HFF-Myc (cell line): ENCODE results near the gene KREMEN2.
A peak's percentile ranks its signal among the peaks of the same experiment; 100 is the strongest.

Experiments used
- DNase-seq: peaks from one replicate; pipeline ENCODE4 v3.0.0-alpha.2; 2011; ENCODE audit warnings: low read depth; ENCODE audit errors: extremely low read depth
- H3K4me3 ChIP-seq: replicated peaks from 2 replicates; pipeline ENCODE4 v1.5.1; 2011; ENCODE audit warnings: low read depth, mild to moderate bottlenecking, control low read depth, low read length
- TF ChIP-seq, protein P1 (sequence below): IDR thresholded peaks from 2 replicates; pipeline ENCODE4 v1.5.1; 2012; ENCODE audit warnings: mild to moderate bottlenecking, low read depth, low read length, control low read depth; ENCODE audit errors: missing control alignments

The KREMEN2 gene

DNA sequence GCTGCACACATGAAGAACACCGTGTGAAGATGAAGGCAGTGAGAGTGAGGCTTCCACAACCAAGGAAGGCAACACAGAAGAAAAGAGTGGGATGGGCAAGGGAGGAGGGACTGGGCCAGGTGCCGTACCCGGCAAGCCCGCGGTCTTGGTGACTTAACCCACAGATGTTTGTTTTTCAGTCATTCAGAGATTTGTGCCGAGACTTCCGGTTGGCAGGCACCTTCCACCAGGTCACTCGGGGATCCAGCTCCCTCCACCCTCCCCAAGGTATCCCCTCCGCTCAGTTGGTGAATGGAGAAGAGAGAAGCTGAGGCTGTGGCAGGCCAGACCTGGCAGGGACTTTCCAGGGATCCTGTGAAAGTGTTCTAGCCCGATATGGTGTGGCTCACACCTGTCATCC, 4.9 kb upstream of the KREMEN2 start:
- TF ChIP-seq, protein P1, sequence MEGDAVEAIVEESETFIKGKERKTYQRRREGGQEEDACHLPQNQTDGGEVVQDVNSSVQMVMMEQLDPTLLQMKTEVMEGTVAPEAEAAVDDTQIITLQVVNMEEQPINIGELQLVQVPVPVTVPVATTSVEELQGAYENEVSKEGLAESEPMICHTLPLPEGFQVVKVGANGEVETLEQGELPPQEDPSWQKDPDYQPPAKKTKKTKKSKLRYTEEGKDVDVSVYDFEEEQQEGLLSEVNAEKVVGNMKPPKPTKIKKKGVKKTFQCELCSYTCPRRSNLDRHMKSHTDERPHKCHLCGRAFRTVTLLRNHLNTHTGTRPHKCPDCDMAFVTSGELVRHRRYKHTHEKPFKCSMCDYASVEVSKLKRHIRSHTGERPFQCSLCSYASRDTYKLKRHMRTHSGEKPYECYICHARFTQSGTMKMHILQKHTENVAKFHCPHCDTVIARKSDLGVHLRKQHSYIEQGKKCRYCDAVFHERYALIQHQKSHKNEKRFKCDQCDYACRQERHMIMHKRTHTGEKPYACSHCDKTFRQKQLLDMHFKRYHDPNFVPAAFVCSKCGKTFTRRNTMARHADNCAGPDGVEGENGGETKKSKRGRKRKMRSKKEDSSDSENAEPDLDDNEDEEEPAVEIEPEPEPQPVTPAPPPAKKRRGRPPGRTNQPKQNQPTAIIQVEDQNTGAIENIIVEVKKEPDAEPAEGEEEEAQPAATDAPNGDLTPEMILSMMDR, result no peak
- DNase-seq, result no peak
- no peak overlapping the region for H3K4me3 ChIP-seq

DNA sequence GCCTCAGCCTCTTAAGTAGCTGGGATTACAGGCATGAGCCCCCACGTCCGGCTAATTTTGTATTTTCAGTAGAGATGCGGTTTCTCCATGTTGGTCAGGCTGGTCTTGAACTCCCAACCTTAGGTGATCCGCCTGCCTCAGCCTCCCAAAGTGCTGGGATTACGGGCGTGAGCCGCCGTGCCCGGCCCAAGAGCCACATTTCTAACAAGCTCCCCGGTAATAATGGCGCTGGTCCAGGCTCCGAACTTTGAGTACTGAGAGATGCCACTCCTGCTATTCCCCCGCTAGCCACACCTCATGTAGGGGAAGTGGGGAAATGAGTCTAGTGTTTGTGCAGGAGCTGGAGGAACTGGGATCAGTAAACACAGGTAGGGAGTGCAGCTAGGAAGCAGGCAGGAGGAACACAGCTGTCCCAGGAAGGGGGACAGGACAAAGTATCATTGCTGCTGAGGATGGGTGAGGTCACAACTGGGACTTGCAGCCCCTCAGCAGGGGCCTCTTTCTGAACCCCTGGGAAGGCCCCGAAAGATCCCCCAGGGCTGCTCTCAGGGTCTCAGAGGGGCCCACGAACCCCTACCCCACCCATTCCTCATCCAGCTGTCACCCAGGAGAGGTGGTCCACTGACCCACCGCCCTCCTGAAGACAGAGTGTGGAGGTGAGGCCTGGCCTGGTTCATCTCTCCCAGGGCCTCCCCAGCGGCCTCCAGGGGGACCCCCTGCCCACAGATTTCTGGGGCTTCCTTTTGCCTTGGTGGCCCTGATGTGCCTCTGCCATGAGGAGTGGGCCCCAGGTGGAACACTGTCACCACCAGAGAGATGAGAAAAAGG, 3.7 kb upstream of the KREMEN2 start:
- TF ChIP-seq, protein P1, result no peak
- no peak overlapping the region for H3K4me3 ChIP-seq
- no peak for DNase-seq

DNA sequence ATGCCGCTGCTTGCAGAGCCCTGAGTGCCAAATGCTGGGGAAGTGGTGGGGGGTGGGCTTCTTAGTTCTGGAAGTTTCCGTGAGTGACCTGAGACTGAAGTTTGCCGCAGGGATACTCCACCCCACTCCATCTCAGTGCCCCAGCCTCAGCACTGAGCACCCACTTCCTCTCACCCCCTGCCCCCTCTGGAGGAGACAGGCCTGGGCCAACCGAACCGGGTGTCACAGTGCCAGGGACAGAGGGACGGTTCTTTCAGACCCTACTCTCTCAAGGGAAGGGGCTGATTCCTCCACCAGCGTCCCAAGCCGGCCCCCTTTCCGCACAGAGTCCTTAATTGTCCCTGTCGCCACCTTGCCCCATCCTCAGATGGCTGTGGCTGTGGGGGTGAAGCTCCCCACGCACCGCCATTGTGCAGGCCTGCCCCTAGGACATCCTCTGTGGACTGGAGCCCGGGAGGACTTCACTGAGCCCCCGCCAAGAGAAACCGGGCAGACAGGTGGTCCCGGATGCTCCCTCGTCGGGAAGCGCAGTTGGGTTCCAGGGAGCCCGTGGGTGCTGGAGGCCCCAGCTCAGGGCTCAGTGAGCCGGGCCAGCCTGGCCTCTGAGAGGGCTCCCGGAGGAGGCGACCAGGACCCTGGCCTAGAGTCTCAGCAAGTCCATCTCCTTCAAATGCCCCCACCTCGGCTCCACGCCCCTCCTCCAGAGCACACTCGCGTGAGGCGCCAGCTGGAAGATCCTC, 1.6 kb upstream of the KREMEN2 start:
- no peak overlapping the region for H3K4me3 ChIP-seq
- DNase-seq, result no peak
- TF ChIP-seq, protein P1, result no peak

DNA sequence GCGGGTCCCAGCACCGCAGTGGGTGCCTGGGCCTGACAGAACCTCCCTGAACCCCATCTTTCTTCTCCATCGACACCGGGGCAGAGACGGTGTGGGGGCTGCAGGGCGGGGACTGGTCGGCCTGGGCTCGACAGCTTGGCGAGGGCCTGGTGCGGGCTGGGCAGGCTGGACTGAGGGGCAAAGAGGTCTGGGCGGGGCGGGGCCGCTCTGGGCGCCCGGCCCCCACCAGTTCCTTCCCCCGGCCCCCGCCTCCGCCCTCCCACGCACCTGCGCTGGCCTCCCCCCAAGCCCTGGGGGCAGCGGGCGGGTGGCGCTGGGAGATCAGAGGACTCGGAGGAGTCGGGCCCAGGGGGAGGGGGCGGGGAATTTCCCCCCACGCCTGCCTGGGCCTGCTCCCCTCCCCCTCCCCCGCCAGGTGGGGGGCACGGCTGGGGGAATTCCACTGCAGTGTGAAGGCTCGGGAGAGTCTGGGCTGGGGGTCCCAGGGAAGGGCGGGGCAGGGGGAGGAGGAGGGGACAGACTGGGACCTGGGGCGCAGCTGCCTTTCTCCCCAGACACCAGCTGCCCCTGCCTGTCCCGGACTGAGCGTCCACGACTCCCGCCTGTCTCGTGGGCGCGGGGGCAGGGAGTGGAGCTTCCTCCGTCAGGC, 877 bp upstream of the KREMEN2 start:
- peak overlapping the region; percentile 36 for H3K4me3 ChIP-seq
- TF ChIP-seq, protein P1, result no peak
- DNase-seq, result no peak

DNA sequence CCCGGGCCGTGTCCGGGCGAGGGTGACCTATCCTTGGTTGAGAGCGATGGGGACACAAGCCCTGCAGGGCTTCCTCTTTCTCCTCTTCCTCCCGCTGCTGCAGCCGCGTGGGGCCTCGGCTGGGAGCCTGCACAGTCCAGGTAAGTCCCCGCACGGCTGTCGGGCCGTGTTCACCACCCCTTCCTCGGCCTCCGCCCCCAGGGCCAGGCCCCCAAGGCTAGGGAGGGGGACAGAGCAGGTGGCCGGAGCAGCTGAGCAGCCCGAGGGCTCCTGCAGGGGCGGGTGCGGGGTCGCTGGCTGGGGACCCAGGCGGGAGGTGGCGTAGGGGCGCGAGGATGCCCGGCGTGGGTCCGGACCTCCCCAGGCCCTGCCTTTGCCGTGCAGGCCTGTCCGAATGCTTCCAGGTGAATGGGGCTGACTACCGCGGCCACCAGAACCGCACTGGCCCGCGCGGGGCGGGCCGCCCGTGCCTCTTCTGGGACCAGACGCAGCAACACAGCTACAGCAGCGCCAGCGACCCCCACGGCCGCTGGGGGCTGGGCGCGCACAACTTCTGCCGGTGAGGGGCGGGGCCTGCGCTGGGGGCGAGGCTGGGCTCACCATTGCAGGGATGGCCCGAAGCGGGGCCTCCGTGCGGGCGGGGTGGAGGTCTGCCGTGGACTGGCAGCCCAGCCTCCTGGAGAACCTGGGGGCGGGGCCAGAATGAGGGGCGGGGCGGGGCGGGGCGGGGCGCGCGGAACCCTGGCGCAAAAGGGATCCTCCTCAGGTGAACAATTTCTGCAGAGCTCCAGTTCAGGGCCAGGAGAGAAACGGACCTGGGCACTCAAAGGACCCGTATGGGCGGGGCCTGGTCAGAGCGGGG, 631 bp downstream of the KREMEN2 start:
- TF ChIP-seq, protein P1, result no peak
- DNase-seq, result no peak
- H3K4me3 ChIP-seq, result peak overlapping the region; percentile 36
